Endothelial cell of umbilical vein (primary cell): ENCODE results near the gene GSDMA.

Source experiments
- EZH2 ChIP-seq: IDR thresholded peaks from 2 replicates; pipeline ENCODE4 v1.6.1; 2012; ENCODE audit warnings: borderline replicate concordance, low read depth, mild to moderate bottlenecking, moderate library complexity, low read length, inconsistent platforms; ENCODE audit not compliant: severe bottlenecking
- FOS ChIP-seq: IDR thresholded peaks from 2 replicates; pipeline ENCODE4 v1.6.1; 2011; ENCODE audit warnings: mild to moderate bottlenecking, low read length, moderate library complexity, borderline replicate concordance; ENCODE audit not compliant: insufficient read depth
- JUN ChIP-seq: IDR thresholded peaks from 2 replicates; pipeline ENCODE4 v1.6.1; 2011; ENCODE audit warnings: borderline replicate concordance, low read depth; ENCODE audit not compliant: insufficient read length, insufficient read depth
- MYC ChIP-seq: IDR thresholded peaks from one replicate; pipeline ENCODE4 v1.6.1; 2011; ENCODE audit warnings: mild to moderate bottlenecking, low read depth, low read length
- POLR2A ChIP-seq: IDR thresholded peaks from 2 replicates; pipeline ENCODE4 v1.6.1; 2012; ENCODE audit warnings: low read depth, mild to moderate bottlenecking, control low read depth, low read length
- POLR2AphosphoS5 ChIP-seq: IDR thresholded peaks from 2 replicates; pipeline ENCODE4 v1.6.1; 2012; ENCODE audit warnings: low read depth, mild to moderate bottlenecking, control low read depth, low read length, moderate library complexity; ENCODE audit not compliant: insufficient read depth
- TF ChIP-seq, protein P1 (sequence below), 2 donors: IDR thresholded peaks; 1 replicate in 1 of 2; 2 replicates in 1 of 2; pipeline ENCODE4 v1.5.1; 2011; ENCODE audit warnings: low read length in 2 of 2, mild to moderate bottlenecking in 2 of 2, moderate library complexity in 2 of 2, control low read depth in 1 of 2, inconsistent platforms in 1 of 2, low read depth in 1 of 2; ENCODE audit not compliant: insufficient read depth in 1 of 2; ENCODE audit errors: extremely low read depth in 1 of 2

GRCh38 chr17:39953471-39953888, 9.3 kb upstream of the GSDMA start:
- no peak for TF ChIP-seq MYC
- TF ChIP-seq, protein P1, sequence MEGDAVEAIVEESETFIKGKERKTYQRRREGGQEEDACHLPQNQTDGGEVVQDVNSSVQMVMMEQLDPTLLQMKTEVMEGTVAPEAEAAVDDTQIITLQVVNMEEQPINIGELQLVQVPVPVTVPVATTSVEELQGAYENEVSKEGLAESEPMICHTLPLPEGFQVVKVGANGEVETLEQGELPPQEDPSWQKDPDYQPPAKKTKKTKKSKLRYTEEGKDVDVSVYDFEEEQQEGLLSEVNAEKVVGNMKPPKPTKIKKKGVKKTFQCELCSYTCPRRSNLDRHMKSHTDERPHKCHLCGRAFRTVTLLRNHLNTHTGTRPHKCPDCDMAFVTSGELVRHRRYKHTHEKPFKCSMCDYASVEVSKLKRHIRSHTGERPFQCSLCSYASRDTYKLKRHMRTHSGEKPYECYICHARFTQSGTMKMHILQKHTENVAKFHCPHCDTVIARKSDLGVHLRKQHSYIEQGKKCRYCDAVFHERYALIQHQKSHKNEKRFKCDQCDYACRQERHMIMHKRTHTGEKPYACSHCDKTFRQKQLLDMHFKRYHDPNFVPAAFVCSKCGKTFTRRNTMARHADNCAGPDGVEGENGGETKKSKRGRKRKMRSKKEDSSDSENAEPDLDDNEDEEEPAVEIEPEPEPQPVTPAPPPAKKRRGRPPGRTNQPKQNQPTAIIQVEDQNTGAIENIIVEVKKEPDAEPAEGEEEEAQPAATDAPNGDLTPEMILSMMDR (IDR thresholded peaks at IDR 0.05; ENCODE audit: extremely low read depth in 1 of 2, insufficient read depth in 1 of 2, low read depth in 1 of 2, low read length in 2 of 2) = no peak
- no peak for TF ChIP-seq POLR2A
- no peak for TF ChIP-seq POLR2AphosphoS5
- no peak for TF ChIP-seq EZH2
- TF ChIP-seq JUN = no peak
- TF ChIP-seq FOS = no peak
